ENCODE measurements around the gene CCDC81.
"Not testable (repeated sequence)": the region's sequence is repeated elsewhere in the genome, so short reads cannot be mapped to it uniquely, and the experiment has no call there.

The CCDC81 gene

GRCh38 chr11:86390487-86390886 lies 15.8 kb downstream of the CCDC81 start:
- DNase-seq: no peak

GRCh38 chr11:86395061-86395551 lies 20.4 kb downstream of the CCDC81 start:
- no peak for DNase-seq

GRCh38 chr11:86396396-86396795 lies 21.7 kb downstream of the CCDC81 start:
- no peak for DNase-seq

GRCh38 chr11:86397351-86397750 lies 22.7 kb downstream of the CCDC81 start:
- no peak for DNase-seq

GRCh38 chr11:86398106-86398505 lies 23.4 kb downstream of the CCDC81 start:
- DNase-seq: no peak

- DNase-seq: no peak
Observed at GRCh38 chr11:86403458-86403857, 28.8 kb downstream of the CCDC81 start.

- no peak for DNase-seq
Observed at GRCh38 chr11:86408845-86409244, 34.2 kb downstream of the CCDC81 start.

GRCh38 chr11:86414032-86414431 lies 39.3 kb downstream of the CCDC81 start:
- no peak for DNase-seq

- DNase-seq: no peak
Observed at GRCh38 chr11:86415026-86415425, 40.3 kb downstream of the CCDC81 start.

- DNase-seq: no peak
Observed at GRCh38 chr11:86416494-86416893, 41.8 kb downstream of the CCDC81 start.

- not testable (repeated sequence) for DNase-seq
Observed at GRCh38 chr11:86416951-86417350, 42.3 kb downstream of the CCDC81 start.

- no peak for DNase-seq
Observed at GRCh38 chr11:86418106-86418505, 43.4 kb downstream of the CCDC81 start.

GRCh38 chr11:86418513-86418912 lies 43.8 kb downstream of the CCDC81 start:
- no peak for DNase-seq

GRCh38 chr11:86418917-86419316 lies 44.2 kb downstream of the CCDC81 start:
- no peak for DNase-seq

- DNase-seq: no peak
Observed at GRCh38 chr11:86421946-86422345, 47.3 kb downstream of the CCDC81 start.

GRCh38 chr11:86422371-86422770 lies 47.7 kb downstream of the CCDC81 start:
- no peak for DNase-seq

- DNase-seq: not testable (repeated sequence)
Observed at GRCh38 chr11:86423488-86423887, 48.8 kb downstream of the CCDC81 start.

- DNase-seq: no peak
Observed at GRCh38 chr11:86427441-86427840, 52.8 kb downstream of the CCDC81 start.

GRCh38 chr11:86431258-86431657 lies 56.6 kb downstream of the CCDC81 start:
- DNase-seq: no peak

GRCh38 chr11:86433361-86434095 lies 58.8 kb downstream of the CCDC81 start:
- DNase-seq: not testable (repeated sequence)

GRCh38 chr11:86435711-86436110 lies 61.0 kb downstream of the CCDC81 start:
- DNase-seq: no peak

GRCh38 chr11:86438685-86439084 lies 64.0 kb downstream of the CCDC81 start:
- DNase-seq: no peak

GRCh38 chr11:86440305-86440716 lies 65.6 kb downstream of the CCDC81 start:
- no peak for DNase-seq

- DNase-seq: no peak
Observed at GRCh38 chr11:86440843-86441242, 66.2 kb downstream of the CCDC81 start.

GRCh38 chr11:86442420-86442819 lies 67.7 kb downstream of the CCDC81 start:
- DNase-seq: no peak

Data from CD4-positive, alpha-beta T cell treated with Interleukin-4 for 4 hours (primary cell).